Raji (cell line): ENCODE measurements around the gene AK1.

Experiments used
- POLR2A ChIP-seq: IDR thresholded peaks from 2 replicates; pipeline ENCODE4 v1.6.1; 2011; ENCODE audit warnings: low read depth, low read length, control low read depth; ENCODE audit not compliant: insufficient read depth

AK1 gene

GRCh38 chr9:127829205-127829906 is 48.1 kb downstream of the AK1 start:
- TF ChIP-seq POLR2A: no peak

- no peak for TF ChIP-seq POLR2A
These were observed 49.0 kb downstream of the AK1 start for GRCh38 chr9:127828262-127829031.

GRCh38 chr9:127826253-127826913 is 51.1 kb downstream of the AK1 start:
- no peak for TF ChIP-seq POLR2A

- no peak for TF ChIP-seq POLR2A
These were observed 52.0 kb downstream of the AK1 start for GRCh38 chr9:127825319-127826051.

- TF ChIP-seq POLR2A: no peak
These were observed 55.4 kb downstream of the AK1 start for GRCh38 chr9:127822108-127822507.

GRCh38 chr9:127818574-127818973 is 58.9 kb downstream of the AK1 start:
- no peak for TF ChIP-seq POLR2A

GRCh38 chr9:127817881-127818434 is 59.5 kb downstream of the AK1 start:
- TF ChIP-seq POLR2A: no peak

- TF ChIP-seq POLR2A: no peak
These were observed 60.7 kb downstream of the AK1 start for GRCh38 chr9:127816728-127817127.
